Panc1 (cell line): Measurements from ENCODE around the gene PPP1R14B. TPM values are rescaled to one million over a fixed set of nuclear protein-coding genes. Genes with fewer than 3 reads are reported as not detected.

Experiments used
- ATAC-seq: fragments of 200-7000 bp; cut with Tn5 transposase; 2 replicates; pipeline ENCODE4 v1.9.1; 2020; ENCODE audit warnings: mild to moderate bottlenecking, moderate library complexity
- BruUV-seq: library from RNA; stranded (reverse); fragments of 400-500 nt; replicated peaks from 2 replicates; lab custom pipeline; 2021; lab: Mats Ljungman, UMichigan
- CTCF ChIA-PET: fragments of 300-600 bp; sonication (Branson Sonifier 250); formaldehyde crosslinking; loops from one replicate; lab custom pipeline; 2022; ENCODE audit warnings: antibody characterized with exemption; lab: Charles Lee
- POLR2A ChIA-PET: fragments of 300-600 bp; sonication (Branson Sonifier 250); formaldehyde crosslinking; loops from one replicate; lab custom pipeline; 2022; ENCODE audit warnings: antibody characterized with exemption; lab: Charles Lee
- DNase-seq: peaks from one replicate; pipeline ENCODE4 v3.0.0-alpha.2; 2010; ENCODE audit warnings: low read depth, low spot score
- H3K27ac ChIP-seq: 2 replicates; pipeline ENCODE4 v1.5.1; 2011; ENCODE audit warnings: mild to moderate bottlenecking, low read length, inconsistent platforms
- H3K27me3 ChIP-seq: fragments of 200-500 bp; sonication (Bioruptor generic); 2 replicates; pipeline ENCODE4 v1.6.0; 2014; ENCODE audit warnings: low read length, inconsistent platforms; ENCODE audit not compliant: control insufficient read depth, insufficient read depth
- H3K36me3 ChIP-seq: fragments of 200-500 bp; sonication (Bioruptor generic); 2 replicates; pipeline ENCODE4 v1.5.1; 2014; ENCODE audit warnings: inconsistent platforms, mild to moderate bottlenecking, low read length, moderate library complexity; ENCODE audit not compliant: control insufficient read depth, insufficient read depth
- H3K4me1 ChIP-seq: 2 replicates; pipeline ENCODE4 v1.5.1; 2011; ENCODE audit warnings: inconsistent platforms, mild to moderate bottlenecking, low read length, moderate library complexity; ENCODE audit not compliant: control insufficient read depth, insufficient read depth
- H3K4me3 ChIP-seq, 2 experiments: 2 replicates each; pipeline ENCODE4 v1.5.1; 2011 to 2012; ENCODE audit warnings: low read depth in 2 of 2, low read length in 2 of 2, mild to moderate bottlenecking in 2 of 2, inconsistent platforms in 1 of 2, moderate library complexity in 1 of 2
- H3K9me3 ChIP-seq: fragments of 200-500 bp; sonication (Bioruptor generic); 2 replicates; pipeline ENCODE4 v1.5.1; 2014; ENCODE audit warnings: low read depth, mild to moderate bottlenecking, inconsistent platforms, low read length, moderate library complexity; ENCODE audit not compliant: control insufficient read depth, insufficient read depth
- CTCF ChIP-seq: fragments of 450-650 bp; IDR thresholded peaks from 2 replicates; pipeline ENCODE4 v1.5.1; 2017; ENCODE audit warnings: mild to moderate bottlenecking
- POLR2AphosphoS5 ChIP-seq: IDR thresholded peaks from 2 replicates; pipeline ENCODE4 v1.6.1; 2012; ENCODE audit warnings: mild to moderate bottlenecking, low read depth, low read length, moderate library complexity
- SIN3A ChIP-seq: IDR thresholded peaks from 2 replicates; pipeline ENCODE4 v1.6.1; 2012; ENCODE audit warnings: low read depth, mild to moderate bottlenecking, low read length, moderate library complexity, borderline replicate concordance; ENCODE audit not compliant: insufficient read depth
- TCF7L2 ChIP-seq: IDR thresholded peaks from 2 replicates; pipeline ENCODE4 v1.6.1; 2011; ENCODE audit warnings: mild to moderate bottlenecking, low read depth, low read length, inconsistent platforms
- in situ Hi-C: cut with HindIII; loops from 2 replicates; pipeline ENCODE4 v1.10.0; 2016; ENCODE audit warnings: low sequenced_read_pairs, low pct_unique_long_range_greater_than_20kb
- intact Hi-C: fragments of 100-400 bp; cut with micrococcal nuclease; formaldehyde crosslinking; loops from one replicate; pipeline ENCODE4 v1.10.0; 2022; ENCODE audit not compliant: unreplicated experiment
- total RNA-seq: library from RNA; stranded (reverse); gene quantifications from one replicate; pipeline ENCODE4 v1.2.1, GENCODE V29; 2021; ENCODE audit not compliant: unreplicated experiment
- TF ChIP-seq, protein P1 (sequence below), 2 experiments: IDR thresholded peaks; 2 replicates each; pipeline ENCODE4 v1.6.1; 2011 to 2012; ENCODE audit warnings: low read depth in 2 of 2, control low read depth in 1 of 2, low read length in 1 of 2, mild to moderate bottlenecking in 1 of 2, moderate library complexity in 1 of 2; ENCODE audit not compliant: insufficient read depth in 1 of 2

PPP1R14B gene
- total RNA-seq, 1 experiment from 2014 or later: 261 TPM

- H3K4me1 ChIP-seq: peaks cover 13% of the 10 kb centered on the region
- in situ Hi-C loops (no loop called here), intact Hi-C loops (no loop called here)
- BruUV-seq: no TSS peak
- no peak overlapping the region for H3K27ac ChIP-seq
- ATAC-seq: no peak
- TF ChIP-seq TCF7L2: no peak
- no peak for TF ChIP-seq SIN3A
- TF ChIP-seq CTCF: no peak
- TF ChIP-seq POLR2AphosphoS5: no peak
- TF ChIP-seq, protein P1, sequence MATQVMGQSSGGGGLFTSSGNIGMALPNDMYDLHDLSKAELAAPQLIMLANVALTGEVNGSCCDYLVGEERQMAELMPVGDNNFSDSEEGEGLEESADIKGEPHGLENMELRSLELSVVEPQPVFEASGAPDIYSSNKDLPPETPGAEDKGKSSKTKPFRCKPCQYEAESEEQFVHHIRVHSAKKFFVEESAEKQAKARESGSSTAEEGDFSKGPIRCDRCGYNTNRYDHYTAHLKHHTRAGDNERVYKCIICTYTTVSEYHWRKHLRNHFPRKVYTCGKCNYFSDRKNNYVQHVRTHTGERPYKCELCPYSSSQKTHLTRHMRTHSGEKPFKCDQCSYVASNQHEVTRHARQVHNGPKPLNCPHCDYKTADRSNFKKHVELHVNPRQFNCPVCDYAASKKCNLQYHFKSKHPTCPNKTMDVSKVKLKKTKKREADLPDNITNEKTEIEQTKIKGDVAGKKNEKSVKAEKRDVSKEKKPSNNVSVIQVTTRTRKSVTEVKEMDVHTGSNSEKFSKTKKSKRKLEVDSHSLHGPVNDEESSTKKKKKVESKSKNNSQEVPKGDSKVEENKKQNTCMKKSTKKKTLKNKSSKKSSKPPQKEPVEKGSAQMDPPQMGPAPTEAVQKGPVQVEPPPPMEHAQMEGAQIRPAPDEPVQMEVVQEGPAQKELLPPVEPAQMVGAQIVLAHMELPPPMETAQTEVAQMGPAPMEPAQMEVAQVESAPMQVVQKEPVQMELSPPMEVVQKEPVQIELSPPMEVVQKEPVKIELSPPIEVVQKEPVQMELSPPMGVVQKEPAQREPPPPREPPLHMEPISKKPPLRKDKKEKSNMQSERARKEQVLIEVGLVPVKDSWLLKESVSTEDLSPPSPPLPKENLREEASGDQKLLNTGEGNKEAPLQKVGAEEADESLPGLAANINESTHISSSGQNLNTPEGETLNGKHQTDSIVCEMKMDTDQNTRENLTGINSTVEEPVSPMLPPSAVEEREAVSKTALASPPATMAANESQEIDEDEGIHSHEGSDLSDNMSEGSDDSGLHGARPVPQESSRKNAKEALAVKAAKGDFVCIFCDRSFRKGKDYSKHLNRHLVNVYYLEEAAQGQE (IDR thresholded peaks at IDR 0.05; ENCODE audit: insufficient read depth in 1 of 2, low read depth in 2 of 2, low read length in 1 of 2): no peak
- H3K36me3 ChIP-seq: peaks cover 3% of the 10 kb centered on the region; the same call in 1 of the 2 replicates
- H3K9me3 ChIP-seq: no peaks in the 10 kb centered on the region
- POLR2A ChIA-PET: interaction anchor here (0.5 kb wide), 1 partner anchor 22 kb away, joined by 8 read pairs; no protein-coding TSS in a partner anchor
- DNase-seq: no peak
- H3K4me3 ChIP-seq: no peak overlapping the region
- CTCF ChIA-PET: no interaction called here
- H3K27me3 ChIP-seq: no peaks in the 10 kb centered on the region
Measured at GRCh38 chr11:64255135-64256128, 8.7 kb upstream of the PPP1R14B start.

DNA sequence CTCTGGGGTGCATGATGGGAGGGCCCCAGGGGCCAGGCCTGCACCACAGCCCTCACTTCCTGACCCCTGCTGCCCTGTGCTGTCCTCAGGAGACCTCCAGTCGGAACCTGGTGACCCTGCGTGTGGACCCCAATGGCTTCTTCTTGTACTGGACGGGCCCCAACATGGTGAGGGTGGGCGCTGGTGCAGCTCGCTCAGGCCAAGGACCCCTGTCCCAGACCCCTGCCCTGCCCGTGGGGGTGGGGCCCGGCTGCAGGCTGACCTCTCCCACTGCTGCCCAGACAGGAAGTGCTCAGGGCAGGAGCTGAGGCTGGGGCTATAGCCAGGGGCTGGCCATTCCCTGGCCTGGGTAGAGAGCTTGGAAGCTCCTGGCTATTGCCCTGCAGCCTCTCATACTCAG is 7.6 kb upstream of the PPP1R14B start:
- in situ Hi-C loops: no loop called here
- H3K27ac ChIP-seq: no peak overlapping the region
- POLR2A ChIA-PET: no interaction called here

More for the DNA sequence above, 7.6 kb upstream of the PPP1R14B start:
- no TSS peak for BruUV-seq
- TF ChIP-seq SIN3A: no peak
- TF ChIP-seq CTCF: no peak
- TF ChIP-seq TCF7L2: no peak
- TF ChIP-seq, protein P1 (IDR thresholded peaks at IDR 0.05; ENCODE audit: insufficient read depth in 1 of 2, low read depth in 2 of 2, low read length in 1 of 2): no peak
- TF ChIP-seq POLR2AphosphoS5: no peak
- no peaks in the 10 kb centered on the region for H3K9me3 ChIP-seq
- ATAC-seq (no peak), DNase-seq (no peak)
- peaks cover 3% of the 10 kb centered on the region; the same call in 1 of the 2 replicates for H3K36me3 ChIP-seq
- CTCF ChIA-PET: interaction anchor here (0.6 kb wide), 1 partner anchor 31 kb away, joined by 6 read pairs; the partner anchor contains the start of gene GPR137
- intact Hi-C loops: no loop called here
- no peak overlapping the region for H3K4me3 ChIP-seq
- H3K4me1 ChIP-seq: peaks cover 24% of the 10 kb centered on the region
- H3K27me3 ChIP-seq: no peaks in the 10 kb centered on the region
